Measurements from ENCODE around the gene PIP4K2A. TPM values are rescaled to one million over a fixed set of nuclear protein-coding genes. Genes with fewer than 3 reads are reported as not detected.

The PIP4K2A gene
- total and polyA plus RNA-seq, 2 of the 8 experiments (the other 6 are each of a cell fraction or from before 2014, with no cell fraction given), result 19.0 to 60.9 TPM

DNA sequence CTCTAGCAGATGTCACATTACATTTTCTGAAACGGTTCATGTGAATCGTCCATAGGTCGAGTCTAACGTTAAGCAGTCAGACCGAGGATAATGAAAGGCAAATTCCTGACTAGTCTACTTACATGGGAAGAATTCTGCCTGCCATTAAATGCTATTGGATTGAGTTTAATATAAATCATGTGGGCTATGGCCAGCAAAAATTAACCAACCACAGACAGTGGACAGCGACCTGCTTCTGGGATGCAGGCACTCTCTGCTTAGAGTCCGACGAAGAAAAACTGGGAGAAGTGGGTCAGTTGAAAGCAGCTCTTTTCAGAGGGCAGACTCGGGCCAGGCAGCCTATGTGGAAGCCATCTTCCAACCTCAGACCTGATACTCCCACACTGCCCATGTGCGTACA lies 16.6 kb downstream of the PIP4K2A start:
- peaks cover 6% of the 10 kb centered on the region for H3K79me1 ChIP-seq (ENCODE audit: low read depth, low read length)
- no peak overlapping the region for H3K27ac ChIP-seq (ENCODE audit: low read depth, low read length)
- DNase-seq (ENCODE audit: low read depth in 1 of 2, low spot score in 2 of 2) (no peak), FAIRE-seq (no peak)
- no peak overlapping the region for H3K4me2 ChIP-seq (ENCODE audit: insufficient read depth in 1 of 2, low read depth in 2 of 2, low read length in 2 of 2)
- H3K4ac ChIP-seq (replicated peaks; ENCODE audit: insufficient read length, low read depth, low read length), result no peak overlapping the region
- H2AFZ ChIP-seq (ENCODE audit: low read length), result no peak overlapping the region
- no peak overlapping the region for H2BK20ac ChIP-seq (ENCODE audit: low read length)
- 86% methylated on average over 10 of the region's 10 CpGs; no CpG with 5 or more reads in 1 of the 2 experiments for whole genome bisulfite sequencing, 2 experiments (ENCODE audit: extremely low coverage in 1 of 2, insufficient coverage in 1 of 2, insufficient read length in 1 of 2, insufficient replicate concordance in 2 of 2, low coverage in 1 of 2, low lambda C conversion rate in 2 of 2, missing lambda C conversion rate in 1 of 2)
- no peak overlapping the region for H2BK15ac ChIP-seq (ENCODE audit: low read length)
- H3K36me3 ChIP-seq (ENCODE audit: control insufficient read depth in 2 of 4, insufficient read depth in 4 of 4, low read length in 3 of 4), result peaks cover 0 to 7% (median 3%) of the 10 kb centered on the region in 4 experiments; a peak in 4 of 8 replicates
- no peak overlapping the region for H2BK5ac ChIP-seq (ENCODE audit: low read depth, low read length)
- H3K9ac ChIP-seq (replicated peaks in 1 of 4; ENCODE audit: extremely low read depth in 1 of 4, low read depth in 3 of 4, low read length in 3 of 4), result no peak overlapping the region
- H4K91ac ChIP-seq (replicated peaks; ENCODE audit: insufficient read length, low read length), result no peak overlapping the region
- H3K56ac ChIP-seq (replicated peaks; ENCODE audit: insufficient read length, low read depth, low read length), result no peak overlapping the region
- no peak overlapping the region for H2BK120ac ChIP-seq (replicated peaks; ENCODE audit: low read depth, low read length)
- H4K20me1 ChIP-seq (replicated peaks in 1 of 2; ENCODE audit: control insufficient read depth in 1 of 2, insufficient read depth in 2 of 2, low read length in 2 of 2), result peaks cover 4 to 6% of the 10 kb centered on the region in 2 experiments
- no peak overlapping the region for H4K8ac ChIP-seq (ENCODE audit: extremely low read depth, insufficient read depth, low read length)
- no peak overlapping the region for H2BK12ac ChIP-seq (ENCODE audit: low read depth, low read length)
- H2AK5ac ChIP-seq (ENCODE audit: low read depth, low read length), result no peak overlapping the region
- CTCF ChIA-PET (ENCODE audit: partially characterized antibody), result interaction anchor here (0.8 to 1.3 kb wide), 2 partner anchors 44 to 292 kb away, joined by 3 read pairs; no protein-coding TSS in a partner anchor
- no peak overlapping the region for H3K23ac ChIP-seq (ENCODE audit: insufficient read length)
- H3K4me3 ChIP-seq (ENCODE audit: extremely low read depth in 1 of 4, insufficient read depth in 2 of 4, low read depth in 3 of 4, low read length in 4 of 4), result no peak overlapping the region
- no peak for TF ChIP-seq EZH2 (IDR thresholded peaks at IDR 0.05; ENCODE audit: low read depth, low read length, severe bottlenecking)
- TF ChIP-seq KDM4A (IDR thresholded peaks at IDR 0.05; ENCODE audit: low read depth, low read length, severe bottlenecking), result no peak
- no peak for TF ChIP-seq TAF7 (optimal IDR thresholded peaks at IDR 0.05; ENCODE audit: borderline replicate concordance, low read depth, low read length)
- TF ChIP-seq MAFK (IDR thresholded peaks at IDR 0.05; ENCODE audit: low read depth, low read length), result no peak
- no peak for TF ChIP-seq CBX8 (IDR thresholded peaks at IDR 0.05; ENCODE audit: borderline replicate concordance, low read depth, low read length)
- TF ChIP-seq CHD1 (IDR thresholded peaks at IDR 0.05; ENCODE audit: low read depth, low read length), result no peak
- TF ChIP-seq, protein P1, sequence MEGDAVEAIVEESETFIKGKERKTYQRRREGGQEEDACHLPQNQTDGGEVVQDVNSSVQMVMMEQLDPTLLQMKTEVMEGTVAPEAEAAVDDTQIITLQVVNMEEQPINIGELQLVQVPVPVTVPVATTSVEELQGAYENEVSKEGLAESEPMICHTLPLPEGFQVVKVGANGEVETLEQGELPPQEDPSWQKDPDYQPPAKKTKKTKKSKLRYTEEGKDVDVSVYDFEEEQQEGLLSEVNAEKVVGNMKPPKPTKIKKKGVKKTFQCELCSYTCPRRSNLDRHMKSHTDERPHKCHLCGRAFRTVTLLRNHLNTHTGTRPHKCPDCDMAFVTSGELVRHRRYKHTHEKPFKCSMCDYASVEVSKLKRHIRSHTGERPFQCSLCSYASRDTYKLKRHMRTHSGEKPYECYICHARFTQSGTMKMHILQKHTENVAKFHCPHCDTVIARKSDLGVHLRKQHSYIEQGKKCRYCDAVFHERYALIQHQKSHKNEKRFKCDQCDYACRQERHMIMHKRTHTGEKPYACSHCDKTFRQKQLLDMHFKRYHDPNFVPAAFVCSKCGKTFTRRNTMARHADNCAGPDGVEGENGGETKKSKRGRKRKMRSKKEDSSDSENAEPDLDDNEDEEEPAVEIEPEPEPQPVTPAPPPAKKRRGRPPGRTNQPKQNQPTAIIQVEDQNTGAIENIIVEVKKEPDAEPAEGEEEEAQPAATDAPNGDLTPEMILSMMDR (IDR thresholded peaks at IDR 0.05; ENCODE audit: control extremely low read depth in 1 of 3, insufficient read depth in 1 of 3, low read depth in 1 of 3, low read length in 3 of 3), result no peak
- no peak for TF ChIP-seq JUN (IDR thresholded peaks at IDR 0.05; ENCODE audit: low read depth, low read length)
- no peak for TF ChIP-seq SP1 (IDR thresholded peaks at IDR 0.05; ENCODE audit: low read depth, low read length)
- H3K9me3 ChIP-seq (ENCODE audit: insufficient read depth in 2 of 2, low read depth in 1 of 2, low read length in 1 of 2), result peaks cover 6 to 10% of the 10 kb centered on the region in 2 experiments
- H3K23me2 ChIP-seq (ENCODE audit: low read depth, low read length), result no peaks in the 10 kb centered on the region
- H3K79me2 ChIP-seq (ENCODE audit: control insufficient read depth in 1 of 2, insufficient read depth in 2 of 2, low read length in 2 of 2), result peaks cover 11 to 100% of the 10 kb centered on the region in 2 experiments
- peaks cover 6 to 30% (median 14%) of the 10 kb centered on the region in 4 experiments; a peak in 6 of 7 replicates for H3K4me1 ChIP-seq (replicated peaks in 1 of 4; ENCODE audit: control insufficient read depth in 3 of 4, insufficient read depth in 4 of 4, low read length in 3 of 4)
- H3K18ac ChIP-seq (ENCODE audit: extremely low read depth, low read length), result no peak overlapping the region
- POLR2A ChIA-PET (ENCODE audit: partially characterized antibody), result no interaction called here
- H3K27me3 ChIP-seq (replicated peaks in 1 of 4; ENCODE audit: control insufficient read depth in 3 of 4, extremely low read depth in 1 of 4, insufficient read depth in 3 of 4, low read length in 3 of 4), result no peaks in the 10 kb centered on the region
- H3K14ac ChIP-seq (ENCODE audit: insufficient read length), result no peak overlapping the region
- no peak overlapping the region for H4K5ac ChIP-seq (ENCODE audit: insufficient read length, low read depth, low read length)

Data from H1 (cell line).